Skeletal muscle satellite cell (primary cell): ENCODE results near the gene DLST.

Experiments
- H3K27me3 ChIP-seq: 2 replicates; pipeline ENCODE4 v1.7.0; 2013; ENCODE audit warnings: low read length; ENCODE audit not compliant: control insufficient read depth, insufficient read depth
- H3K36me3 ChIP-seq: 2 replicates; pipeline ENCODE4 v1.7.0; 2013; ENCODE audit warnings: mild to moderate bottlenecking, control low read depth, low read length; ENCODE audit not compliant: insufficient read depth
- H3K4me1 ChIP-seq: 2 replicates; pipeline ENCODE4 v1.7.0; 2013; ENCODE audit warnings: low read length; ENCODE audit not compliant: control insufficient read depth, insufficient read depth
- H3K4me2 ChIP-seq: 2 replicates; pipeline ENCODE4 v1.7.0; 2013; ENCODE audit warnings: mild to moderate bottlenecking, low read length
- H3K4me3 ChIP-seq: 2 replicates; pipeline ENCODE4 v1.7.0; 2013; ENCODE audit warnings: low read length
- H3K9ac ChIP-seq: 2 replicates; pipeline ENCODE4 v1.7.0; 2013; ENCODE audit warnings: mild to moderate bottlenecking, low read depth, low read length, moderate library complexity
- H3K9me3 ChIP-seq: replicated peaks from 2 replicates; pipeline ENCODE4 v1.7.0; 2013; ENCODE audit warnings: mild to moderate bottlenecking, control low read depth, low read length

Gene DLST

DNA sequence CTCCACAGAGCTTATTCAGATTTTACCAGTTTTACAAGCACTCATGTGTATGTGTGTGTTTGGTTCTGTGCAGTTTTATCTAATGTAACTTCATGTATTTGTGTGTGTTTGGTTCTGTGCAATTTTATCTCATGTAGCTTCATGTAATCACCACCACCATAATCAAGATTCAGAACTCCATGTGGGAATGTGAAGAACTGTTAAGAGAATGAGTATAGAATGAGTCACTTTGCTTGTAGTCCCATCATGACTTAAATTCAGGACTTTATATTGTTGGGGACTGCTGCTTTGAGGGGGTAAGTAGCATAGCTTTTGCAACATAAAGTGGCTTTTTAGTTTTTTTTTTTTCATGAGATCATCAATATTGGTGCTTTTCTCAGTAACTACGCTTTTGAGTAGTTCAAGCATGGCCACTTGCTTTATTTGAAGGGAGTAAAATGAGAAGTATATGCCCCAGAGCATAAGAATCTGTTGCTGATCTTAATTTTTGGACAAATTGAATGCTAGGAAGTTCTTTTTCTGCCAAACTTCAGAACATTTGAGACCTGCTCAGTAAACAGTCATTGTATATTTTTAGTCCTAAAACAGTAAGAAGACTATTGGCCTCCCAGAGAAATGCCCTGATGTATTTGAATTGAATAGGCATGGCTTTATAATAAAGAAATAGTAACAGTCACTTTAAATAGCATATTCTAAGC lies 34.6 kb upstream of the DLST start:
- Histone ChIP-seq H3K9ac (no peak overlapping the region), H3K36me3 (no peaks in the 10 kb centered on the region), H3K4me3 (no peak overlapping the region), H3K9me3 (no peaks in the 10 kb centered on the region), H3K4me1 (peaks cover 23% of the 10 kb centered on the region), H3K4me2 (no peak overlapping the region), H3K27me3 (no peaks in the 10 kb centered on the region)

DNA sequence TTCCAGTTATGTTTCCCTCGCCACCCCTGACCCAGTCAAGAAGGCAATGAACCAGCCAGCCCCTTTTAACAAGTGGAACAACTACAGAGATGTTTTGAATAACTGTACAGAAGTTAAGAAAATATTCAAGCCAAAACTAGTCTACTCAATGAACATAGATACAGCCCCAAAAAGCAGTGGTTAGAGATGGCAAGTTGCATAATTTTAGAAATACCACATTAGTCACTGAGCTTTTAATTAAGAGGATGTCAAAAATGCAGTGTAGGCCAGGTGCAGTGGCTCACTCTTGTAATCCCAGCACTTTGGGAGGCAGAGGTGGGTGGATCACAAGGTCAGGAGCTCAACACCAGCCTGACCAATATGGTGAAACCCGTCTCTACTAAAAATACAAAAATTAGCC lies 32.9 kb upstream of the DLST start:
- H3K4me1 ChIP-seq: peaks cover 31% of the 10 kb centered on the region
- H3K4me3 ChIP-seq: no peak overlapping the region
- H3K9me3 ChIP-seq: no peaks in the 10 kb centered on the region
- H3K9ac ChIP-seq: no peak overlapping the region
- H3K4me2 ChIP-seq: no peak overlapping the region
- no peaks in the 10 kb centered on the region for H3K36me3 ChIP-seq
- H3K27me3 ChIP-seq: no peaks in the 10 kb centered on the region

DNA sequence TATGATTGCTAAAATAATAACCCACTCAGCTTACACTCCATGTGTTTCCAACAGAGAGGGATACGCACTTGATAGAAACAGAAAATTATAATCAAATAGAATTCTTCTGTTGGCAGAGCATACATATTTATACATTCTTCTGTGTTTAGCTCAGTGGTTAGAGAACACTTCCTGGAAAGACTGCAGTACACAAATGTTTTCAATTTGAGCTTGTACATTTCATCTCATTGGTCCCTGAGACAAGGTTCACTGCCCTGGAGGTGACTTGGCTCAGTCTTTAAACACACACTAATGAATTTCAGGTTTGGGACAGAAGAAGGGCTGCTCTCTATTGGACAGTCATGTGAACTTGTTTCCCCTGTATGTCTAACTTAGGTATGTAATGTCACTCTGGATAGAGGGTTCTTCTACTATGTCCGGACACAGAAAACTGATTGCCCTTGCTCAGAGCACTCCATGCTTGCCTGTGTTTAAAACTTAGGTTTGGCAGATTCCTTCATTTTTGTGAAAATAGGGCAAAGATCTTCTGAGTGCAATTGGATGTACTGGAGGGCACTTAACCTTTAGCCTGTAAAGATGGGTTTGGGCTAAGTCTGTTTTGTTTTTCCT lies 28.7 kb upstream of the DLST start:
- no peaks in the 10 kb centered on the region for H3K36me3 ChIP-seq
- no peak overlapping the region for H3K4me3 ChIP-seq
- no peak overlapping the region for H3K9ac ChIP-seq
- peak overlapping the region; percentile 4 for H3K4me2 ChIP-seq
- H3K9me3 ChIP-seq: no peaks in the 10 kb centered on the region
- peaks cover 12% of the 10 kb centered on the region for H3K4me1 ChIP-seq
- H3K27me3 ChIP-seq: no peaks in the 10 kb centered on the region

DNA sequence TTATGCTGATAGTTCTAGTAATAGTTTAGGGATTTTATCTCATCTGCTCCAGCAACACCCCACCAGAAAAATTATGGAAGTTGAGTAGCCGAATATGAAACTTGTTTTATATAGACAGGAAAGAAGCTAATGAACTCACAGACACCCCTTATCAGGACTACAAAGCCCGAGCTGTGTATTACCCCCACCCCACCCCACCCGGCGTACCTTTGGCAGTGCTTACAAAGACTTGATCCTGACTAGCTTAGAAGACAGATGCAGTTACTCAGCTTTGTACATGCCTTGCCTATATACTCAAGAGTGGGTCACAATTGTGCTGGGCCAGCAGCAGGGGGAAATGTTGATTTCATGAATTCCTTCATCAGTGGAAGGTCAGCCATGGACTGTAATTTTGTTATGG lies 28.1 kb upstream of the DLST start:
- Histone ChIP-seq H3K9me3 (no peaks in the 10 kb centered on the region), H3K4me1 (peaks cover 12% of the 10 kb centered on the region), H3K27me3 (no peaks in the 10 kb centered on the region), H3K36me3 (no peaks in the 10 kb centered on the region), H3K4me2 (no peak overlapping the region), H3K4me3 (no peak overlapping the region), H3K9ac (no peak overlapping the region)

DNA sequence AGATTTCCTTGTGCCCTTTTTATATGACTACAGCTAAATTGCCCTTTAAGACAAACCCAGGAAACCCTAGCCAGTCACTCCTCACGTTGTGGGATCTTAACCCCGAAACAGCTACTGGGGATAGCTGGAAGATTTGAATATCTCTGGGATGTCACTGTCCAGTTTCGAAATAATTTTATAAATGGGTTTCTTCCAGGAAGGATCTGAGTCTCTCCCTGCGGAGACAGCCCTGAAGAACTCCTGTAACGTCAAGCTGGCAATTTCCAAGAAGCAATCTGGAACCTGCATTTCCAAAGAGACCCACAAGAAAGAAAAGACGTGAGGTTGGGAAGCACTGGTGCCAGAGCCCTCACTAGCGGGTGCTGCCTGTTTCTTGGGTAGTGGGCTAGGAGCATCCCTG lies 26.7 kb upstream of the DLST start:
- Histone ChIP-seq H3K4me3 (no peak overlapping the region), H3K4me1 (peaks cover 12% of the 10 kb centered on the region), H3K36me3 (no peaks in the 10 kb centered on the region), H3K4me2 (no peak overlapping the region), H3K9ac (no peak overlapping the region), H3K27me3 (no peaks in the 10 kb centered on the region), H3K9me3 (no peaks in the 10 kb centered on the region)

DNA sequence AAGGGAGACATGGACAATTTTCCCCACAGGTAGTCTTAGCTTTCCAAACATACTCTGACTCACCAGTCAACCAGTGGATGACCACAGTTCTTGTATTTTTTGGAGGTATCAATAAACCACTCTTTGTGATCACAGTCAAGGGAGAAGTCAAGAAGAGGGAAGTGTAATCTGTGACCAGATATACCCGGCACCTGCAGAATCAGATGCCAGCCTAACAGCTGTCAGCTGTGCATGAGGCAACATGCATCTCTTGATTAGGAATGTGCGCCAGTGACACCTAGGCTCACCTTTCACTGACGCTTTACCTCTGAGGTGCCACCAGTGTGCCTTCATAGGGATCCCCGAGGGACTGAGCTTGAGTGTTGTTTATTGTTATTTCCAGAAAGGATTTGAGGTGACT lies 25.8 kb upstream of the DLST start:
- no peak overlapping the region for H3K9ac ChIP-seq
- H3K36me3 ChIP-seq: no peaks in the 10 kb centered on the region
- peaks cover 12% of the 10 kb centered on the region for H3K4me1 ChIP-seq
- no peak overlapping the region for H3K4me2 ChIP-seq
- H3K9me3 ChIP-seq: no peaks in the 10 kb centered on the region
- H3K4me3 ChIP-seq: no peak overlapping the region
- no peaks in the 10 kb centered on the region for H3K27me3 ChIP-seq

DNA sequence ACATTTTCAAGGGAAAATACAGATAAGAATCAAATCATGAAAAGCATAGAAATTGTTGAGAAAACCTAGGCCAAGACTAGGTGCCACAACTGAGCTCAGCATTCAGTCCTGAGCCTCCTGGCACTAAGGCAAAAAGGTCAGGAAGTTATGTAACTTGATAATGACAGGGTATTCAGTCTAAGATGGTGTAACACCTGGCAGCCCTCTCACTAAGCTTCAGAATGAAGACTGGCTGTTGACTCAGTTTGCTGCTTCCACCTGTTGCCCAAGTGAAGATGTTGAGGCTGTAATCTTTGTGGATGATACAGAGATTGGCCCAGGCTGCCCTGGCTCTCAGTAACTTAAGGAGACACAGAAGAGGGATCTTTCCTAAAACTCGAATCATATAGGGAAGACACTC lies 25.4 kb upstream of the DLST start:
- H3K4me2 ChIP-seq: no peak overlapping the region
- no peak overlapping the region for H3K9ac ChIP-seq
- H3K4me1 ChIP-seq: peaks cover 12% of the 10 kb centered on the region
- H3K27me3 ChIP-seq: no peaks in the 10 kb centered on the region
- H3K36me3 ChIP-seq: no peaks in the 10 kb centered on the region
- no peaks in the 10 kb centered on the region for H3K9me3 ChIP-seq
- no peak overlapping the region for H3K4me3 ChIP-seq

DNA sequence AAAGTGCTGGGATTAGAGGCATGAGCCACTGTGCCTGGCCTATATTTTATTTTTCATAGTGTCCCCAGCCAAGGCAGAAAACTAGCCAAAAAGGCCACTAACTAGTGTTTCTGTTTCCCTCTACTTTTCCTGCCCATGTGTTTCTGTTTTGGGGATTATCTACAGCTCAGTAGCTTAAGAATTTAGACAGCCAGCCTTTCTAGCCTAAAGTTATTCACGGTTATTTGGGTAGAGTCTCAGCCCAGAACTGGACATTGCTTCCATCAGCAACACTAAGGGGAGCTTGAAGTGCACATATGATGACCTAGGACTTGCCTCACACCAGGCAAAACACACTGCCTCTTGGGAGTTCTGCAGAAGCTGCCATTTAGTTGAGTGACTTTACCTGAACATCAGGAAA lies 23.7 kb upstream of the DLST start:
- no peak overlapping the region for H3K9ac ChIP-seq
- H3K27me3 ChIP-seq: no peaks in the 10 kb centered on the region
- no peak overlapping the region for H3K4me3 ChIP-seq
- H3K9me3 ChIP-seq: no peaks in the 10 kb centered on the region
- no peaks in the 10 kb centered on the region for H3K36me3 ChIP-seq
- peaks cover 4% of the 10 kb centered on the region for H3K4me1 ChIP-seq
- no peak overlapping the region for H3K4me2 ChIP-seq

DNA sequence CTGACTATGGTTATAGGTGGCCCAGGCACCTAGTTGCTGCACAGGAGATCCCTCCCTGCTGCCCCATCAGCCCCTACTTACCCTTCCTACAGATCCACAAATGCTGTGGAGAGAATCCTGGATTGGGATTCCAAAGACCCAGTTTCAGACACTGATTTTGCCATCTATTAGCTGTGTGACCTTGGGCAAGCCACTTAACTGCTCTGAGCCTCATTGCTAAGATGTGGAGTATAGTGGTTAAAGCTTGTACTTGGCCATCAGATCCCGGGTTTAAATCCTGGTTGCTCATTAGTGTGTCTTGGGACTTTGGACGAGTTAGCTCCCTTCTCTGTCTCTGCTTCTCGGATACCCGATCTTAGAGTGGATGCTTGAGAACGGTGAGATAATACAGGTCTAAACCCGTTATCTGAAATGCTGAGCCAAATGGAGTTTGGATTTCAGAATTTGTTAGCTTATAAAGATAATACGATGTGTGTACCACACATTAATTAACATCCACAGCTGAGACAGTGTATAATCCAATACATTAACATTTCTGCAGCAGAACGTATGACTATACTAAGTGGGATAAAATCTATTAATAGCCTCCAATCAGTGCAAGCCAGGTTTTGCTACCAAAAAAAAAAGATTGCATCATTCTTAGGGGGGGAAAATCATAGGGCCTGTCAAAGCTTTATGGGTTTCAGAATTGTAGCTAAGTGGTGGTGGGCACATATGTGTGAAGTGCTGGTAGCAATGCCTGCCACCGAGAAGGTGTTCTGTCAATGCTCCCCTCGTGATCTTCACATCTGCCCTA lies 21.8 kb upstream of the DLST start:
- Histone ChIP-seq H3K36me3 (no peaks in the 10 kb centered on the region), H3K4me1 (no peaks in the 10 kb centered on the region), H3K4me3 (no peak overlapping the region), H3K27me3 (peaks cover 2% of the 10 kb centered on the region), H3K4me2 (no peak overlapping the region), H3K9me3 (no peaks in the 10 kb centered on the region), H3K9ac (no peak overlapping the region)

DNA sequence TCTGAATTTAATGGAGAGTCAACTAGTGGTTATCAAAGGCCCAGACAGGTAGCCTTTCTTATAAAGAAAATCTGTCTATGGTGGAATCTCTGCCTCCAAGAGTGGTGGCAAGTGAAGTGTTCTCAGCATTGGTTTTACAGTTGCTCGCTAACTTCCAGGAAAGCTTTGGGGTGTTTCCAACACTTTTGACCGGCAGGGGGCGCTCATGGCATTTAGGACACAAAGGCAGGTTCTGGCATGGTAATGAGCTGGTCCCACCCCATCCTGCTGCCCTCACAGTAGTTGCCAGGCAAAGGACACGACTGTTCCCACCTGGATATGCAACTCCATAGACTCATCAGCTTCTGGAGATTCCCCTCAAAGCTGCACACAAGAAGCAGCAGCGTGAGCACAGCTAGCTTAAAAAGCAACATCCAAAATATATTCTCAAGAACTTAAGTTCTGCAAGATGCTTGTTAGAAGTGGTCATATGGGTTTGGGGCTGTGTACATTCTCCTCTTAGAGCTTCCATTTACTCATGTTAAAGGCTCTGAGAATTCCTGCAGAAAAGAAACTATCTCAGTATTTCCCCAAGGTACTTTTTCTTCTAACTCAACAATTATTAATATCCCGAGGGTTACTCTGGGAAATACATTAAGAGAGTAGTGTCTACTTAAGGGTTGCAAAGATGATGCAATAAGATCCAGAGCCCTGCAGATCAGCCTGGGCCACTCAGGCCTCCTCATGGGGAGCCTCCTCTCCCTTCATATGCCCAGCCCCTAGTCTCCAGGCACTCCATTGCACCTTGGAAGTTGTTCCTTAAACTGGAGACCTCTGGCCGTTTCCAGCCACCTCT lies 20.6 kb upstream of the DLST start:
- Histone ChIP-seq H3K27me3 (peaks cover 2% of the 10 kb centered on the region), H3K4me2 (no peak overlapping the region), H3K9ac (no peak overlapping the region), H3K4me1 (no peaks in the 10 kb centered on the region), H3K9me3 (no peaks in the 10 kb centered on the region), H3K4me3 (no peak overlapping the region), H3K36me3 (no peaks in the 10 kb centered on the region)

DNA sequence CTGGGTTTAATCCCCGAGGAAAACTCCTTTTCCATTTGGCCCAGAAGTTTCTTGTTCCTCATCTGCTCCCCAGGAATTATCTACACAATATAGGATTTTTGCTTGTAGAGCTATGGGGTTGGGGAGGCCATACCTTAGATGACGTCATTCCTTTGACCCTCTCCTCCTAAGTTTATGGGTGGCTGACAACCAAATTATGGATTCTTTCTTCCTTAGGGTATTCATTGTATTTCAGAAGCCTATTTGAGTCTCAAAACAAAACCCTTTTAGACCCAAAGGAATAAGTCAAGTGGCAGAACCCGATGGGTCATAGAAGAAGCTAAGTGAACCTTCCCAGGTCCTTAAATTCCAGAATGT lies 20.0 kb upstream of the DLST start:
- H3K4me1 ChIP-seq: no peaks in the 10 kb centered on the region
- no peaks in the 10 kb centered on the region for H3K36me3 ChIP-seq
- no peak overlapping the region for H3K9ac ChIP-seq
- no peak overlapping the region for H3K4me2 ChIP-seq
- H3K9me3 ChIP-seq: no peaks in the 10 kb centered on the region
- H3K4me3 ChIP-seq: no peak overlapping the region
- H3K27me3 ChIP-seq: peaks cover 8% of the 10 kb centered on the region
